ENCODE results near the gene ME2.

GRCh38 chr18:50944245-50944932 lies 65.5 kb downstream of the ME2 start:
- TF ChIP-seq CTCF (IDR thresholded peaks at IDR 0.05): no peak
- no peak for TF ChIP-seq POLR2A (IDR thresholded peaks at IDR 0.05)

Measured in uterus (tissue), 2 donors.